Spleen (tissue), 7 donors: ENCODE results near the gene ARPC4.

ENCODE experiments used
- CTCF ChIP-seq, 11 experiments: fragments of 200-600 bp in 7 of 11; fragments of 450-650 bp in 4 of 11; sonication (generic) in 4 of 11; IDR thresholded peaks in 8 of 11; conservative IDR thresholded peaks in 3 of 11; 1 replicate in 7 of 11; 2 replicates in 4 of 11; pipeline versions ENCODE4 v1.4.0 to v1.8.0; 2016 to 2021; ENCODE audit warnings: antibody characterized with exemption in 11 of 11, inconsistent platforms in 4 of 11, mild to moderate bottlenecking in 1 of 11
- POLR2A ChIP-seq, 3 donors: fragments of 450-650 bp; IDR thresholded peaks; one replicate each; pipeline ENCODE4 v1.5.1; 2017; ENCODE audit warnings: antibody characterized with exemption in 3 of 3, mild to moderate bottlenecking in 1 of 3
- POLR2AphosphoS5 ChIP-seq, 3 donors: sonication (generic); formaldehyde crosslinking; IDR thresholded peaks; one replicate each; pipeline ENCODE4 v1.5.1; 2017; ENCODE audit warnings: antibody characterized with exemption in 3 of 3
- donor health status: DM: no; HTN: no; CAD: no; lungs with moderate emphysema.
- donor health status: DM: no; HTN: no; CAD: no.
- donor health status: DM: no; HTN: no; CAD: no.

GRCh38 chr3:9820543-9820942 is 27.7 kb downstream of the ARPC4 start:
- TF ChIP-seq POLR2AphosphoS5 (IDR thresholded peaks at IDR 0.05) (no peak), CTCF (IDR thresholded peaks at IDR 0.05 in 8 of 11, conservative IDR thresholded peaks at IDR 0.05 in 3 of 11) (no peak), POLR2A (IDR thresholded peaks at IDR 0.05) (no peak)
